H1 (cell line): Measurements from ENCODE around the gene RNF224. TPM values are rescaled to one million over a fixed set of nuclear protein-coding genes. Genes with fewer than 3 reads are reported as not detected.

Experiments
- CTCF ChIA-PET: fragments of 300-600 bp; sonication (Branson Sonifier 250); formaldehyde crosslinking; loops from one replicate; lab custom pipeline; 2021; ENCODE audit not compliant: partially characterized antibody; lab: Charles Lee
- POLR2A ChIA-PET: fragments of 300-600 bp; sonication (Branson Sonifier 250); formaldehyde crosslinking; loops from one replicate; lab custom pipeline; 2021; ENCODE audit warnings: inconsistent platforms; ENCODE audit not compliant: partially characterized antibody; lab: Charles Lee
- DNase-seq, 2 experiments: peaks; one replicate each; pipeline versions ENCODE4 v3.0.0 to v3.0.0-alpha.2; 2010 to 2022; ENCODE audit warnings: low spot score in 2 of 2, low read depth in 1 of 2, mixed read lengths in 1 of 2
- FAIRE-seq: peaks from 2 replicates; lab custom pipeline; 2011; peaks lifted over from hg19 to GRCh38; lab: Jason Lieb, UNC
- H2AFZ ChIP-seq: 2 replicates; pipeline ENCODE4 v1.8.1; 2012; ENCODE audit warnings: low read length, inconsistent platforms
- H2AK5ac ChIP-seq: 2 replicates; pipeline ENCODE4 v1.6.1; 2013; ENCODE audit warnings: low read depth, low read length
- H2BK120ac ChIP-seq: replicated peaks from 2 replicates; pipeline ENCODE3; 2013; ENCODE audit warnings: low read depth, low read length, inconsistent platforms
- H2BK12ac ChIP-seq: 2 replicates; pipeline ENCODE4 v1.6.1; 2013; ENCODE audit warnings: low read depth, low read length
- H2BK15ac ChIP-seq: 2 replicates; pipeline ENCODE4 v1.6.1; 2013; ENCODE audit warnings: low read length
- H2BK20ac ChIP-seq: 2 replicates; pipeline ENCODE4 v1.6.1; 2013; ENCODE audit warnings: low read length
- H2BK5ac ChIP-seq: 2 replicates; pipeline ENCODE4 v1.6.1; 2013; ENCODE audit warnings: low read depth, low read length
- H3K14ac ChIP-seq: 2 replicates; pipeline ENCODE4 v1.6.1; 2013; ENCODE audit warnings: inconsistent platforms; ENCODE audit not compliant: insufficient read length
- H3K18ac ChIP-seq: 2 replicates; pipeline ENCODE4 v1.6.1; 2013; ENCODE audit warnings: low read length; ENCODE audit errors: extremely low read depth
- H3K23ac ChIP-seq: 2 replicates; pipeline ENCODE4 v1.6.1; 2013; ENCODE audit warnings: inconsistent platforms; ENCODE audit not compliant: insufficient read length
- H3K23me2 ChIP-seq: 2 replicates; pipeline ENCODE4 v1.6.1; 2013; ENCODE audit warnings: low read depth, low read length
- H3K27ac ChIP-seq: 2 replicates; pipeline ENCODE4 v1.6.1; 2011; ENCODE audit warnings: low read depth, low read length, inconsistent platforms
- H3K27me3 ChIP-seq, 4 experiments: replicated peaks in 1 of 4; 1 replicate in 1 of 4; 2 replicates in 3 of 4; pipeline versions ENCODE4 v1.6.1 to v1.8.1; 2011 to 2013; ENCODE audit warnings: low read length in 3 of 4, mild to moderate bottlenecking in 3 of 4, inconsistent platforms in 2 of 4, mixed read lengths in 2 of 4, moderate library complexity in 1 of 4; ENCODE audit not compliant: control insufficient read depth in 3 of 4, insufficient read depth in 3 of 4; ENCODE audit errors: extremely low read depth in 1 of 4
- H3K36me3 ChIP-seq, 4 experiments: 2 replicates each; pipeline versions ENCODE4 v1.6.1 to v1.8.1; 2011 to 2013; ENCODE audit warnings: mild to moderate bottlenecking in 4 of 4, low read length in 3 of 4, moderate library complexity in 2 of 4, control low read depth in 1 of 4, inconsistent platforms in 1 of 4; ENCODE audit not compliant: insufficient read depth in 4 of 4, control insufficient read depth in 2 of 4
- H3K4ac ChIP-seq: replicated peaks from 2 replicates; pipeline ENCODE3; 2013; ENCODE audit warnings: low read length, low read depth, mixed read lengths, inconsistent platforms; ENCODE audit not compliant: insufficient read length
- H3K4me1 ChIP-seq, 4 experiments: replicated peaks in 1 of 4; 1 replicate in 1 of 4; 2 replicates in 3 of 4; pipeline versions ENCODE4 v1.6.1 to v1.8.1; 2011 to 2013; ENCODE audit warnings: low read length in 3 of 4, inconsistent platforms in 2 of 4, mixed read lengths in 1 of 4; ENCODE audit not compliant: insufficient read depth in 4 of 4, control insufficient read depth in 3 of 4
- H3K4me2 ChIP-seq, 2 experiments: 2 replicates each; pipeline versions ENCODE4 v1.6.1 to v1.8.1; 2011 to 2013; ENCODE audit warnings: low read depth in 2 of 2, low read length in 2 of 2, control low read depth in 1 of 2, inconsistent platforms in 1 of 2, mild to moderate bottlenecking in 1 of 2; ENCODE audit not compliant: insufficient read depth in 1 of 2
- H3K4me3 ChIP-seq, 4 experiments: fragments of 200-600, 300-600 bp in 1 of 4; sonication (generic), shearing (Covaris generic), sonication (Bioruptor Twin) in 1 of 4; 2 replicates each; pipeline versions ENCODE4 v1.5.1 to v1.8.1; 2011 to 2016; ENCODE audit warnings: low read length in 4 of 4, low read depth in 3 of 4, control low read depth in 2 of 4, inconsistent platforms in 2 of 4, mild to moderate bottlenecking in 2 of 4, mixed read lengths in 1 of 4, moderate library complexity in 1 of 4; ENCODE audit not compliant: insufficient read depth in 2 of 4; ENCODE audit errors: extremely low read depth in 1 of 4
- H3K56ac ChIP-seq: replicated peaks from 2 replicates; pipeline ENCODE3; 2013; ENCODE audit warnings: low read depth, mild to moderate bottlenecking, mixed read lengths, low read length, inconsistent platforms; ENCODE audit not compliant: insufficient read length
- H3K79me1 ChIP-seq: 2 replicates; pipeline ENCODE4 v1.6.1; 2013; ENCODE audit warnings: low read depth, low read length, control low read depth
- H3K79me2 ChIP-seq, 2 experiments: 2 replicates each; pipeline versions ENCODE4 v1.6.1 to v1.8.1; 2012 to 2013; ENCODE audit warnings: low read length in 2 of 2, mild to moderate bottlenecking in 2 of 2, inconsistent platforms in 1 of 2; ENCODE audit not compliant: insufficient read depth in 2 of 2, control insufficient read depth in 1 of 2
- H3K9ac ChIP-seq, 4 experiments: replicated peaks in 1 of 4; 1 replicate in 1 of 4; 2 replicates in 3 of 4; pipeline versions ENCODE4 v1.6.1 to v1.8.1; 2011 to 2013; ENCODE audit warnings: low read depth in 3 of 4, low read length in 3 of 4, control low read depth in 2 of 4, mild to moderate bottlenecking in 2 of 4, moderate library complexity in 2 of 4, inconsistent platforms in 1 of 4; ENCODE audit errors: extremely low read depth in 1 of 4
- H3K9me3 ChIP-seq, 2 experiments: 2 replicates each; pipeline versions ENCODE4 v1.6.1 to v1.8.1; 2012 to 2013; ENCODE audit warnings: mild to moderate bottlenecking in 2 of 2, moderate library complexity in 2 of 2, control low read depth in 1 of 2, inconsistent platforms in 1 of 2, low read depth in 1 of 2, low read length in 1 of 2, mixed read lengths in 1 of 2; ENCODE audit not compliant: insufficient read depth in 2 of 2
- H4K20me1 ChIP-seq, 2 experiments: replicated peaks in 1 of 2; 2 replicates each; pipeline versions ENCODE3 to v1.8.1; 2011 to 2013; ENCODE audit warnings: inconsistent platforms in 2 of 2, low read length in 2 of 2, mild to moderate bottlenecking in 1 of 2; ENCODE audit not compliant: insufficient read depth in 2 of 2, control insufficient read depth in 1 of 2
- H4K5ac ChIP-seq: 2 replicates; pipeline ENCODE4 v1.6.1; 2013; ENCODE audit warnings: low read length, low read depth, mixed read lengths, inconsistent platforms; ENCODE audit not compliant: insufficient read length
- H4K8ac ChIP-seq: 2 replicates; pipeline ENCODE4 v1.8.0; 2013; ENCODE audit warnings: mild to moderate bottlenecking, moderate library complexity, low read length, inconsistent platforms; ENCODE audit not compliant: insufficient read depth; ENCODE audit errors: extremely low read depth
- H4K91ac ChIP-seq: replicated peaks from 2 replicates; pipeline ENCODE3; 2013; ENCODE audit warnings: low read length, mixed read lengths, inconsistent platforms; ENCODE audit not compliant: insufficient read length
- BRCA1 ChIP-seq: IDR thresholded peaks from 2 replicates; pipeline ENCODE4 v1.6.1; 2012; ENCODE audit warnings: low read depth, low read length, improper control_type of control experiment
- JUND ChIP-seq: IDR thresholded peaks from 2 replicates; pipeline ENCODE4 v1.6.1; 2011; ENCODE audit warnings: mild to moderate bottlenecking, improper control_type of control experiment, low read length
- KDM1A ChIP-seq: fragments of 200-600, 300-600 bp; sonication (generic); IDR thresholded peaks from 2 replicates; pipeline ENCODE4 v1.7.1; 2016; ENCODE audit warnings: mild to moderate bottlenecking, low read length, borderline replicate concordance
- POU5F1 ChIP-seq: IDR thresholded peaks from 2 replicates; pipeline ENCODE4 v1.6.1; 2011; ENCODE audit warnings: low read depth, mild to moderate bottlenecking, low read length, moderate library complexity
- RFX5 ChIP-seq: IDR thresholded peaks from 2 replicates; pipeline ENCODE4 v1.6.1; 2011; ENCODE audit warnings: low read depth, low read length, improper control_type of control experiment, borderline replicate concordance
- SUZ12 ChIP-seq: fragments of 200-600 bp; sonication (generic); IDR thresholded peaks from 2 replicates; pipeline ENCODE4 v1.6.1; 2012; ENCODE audit warnings: mild to moderate bottlenecking, inconsistent platforms, low read length, moderate library complexity, mixed read lengths
- TAF1 ChIP-seq: IDR thresholded peaks from 2 replicates; pipeline ENCODE4 v1.6.1; 2011; ENCODE audit warnings: mild to moderate bottlenecking, low read depth, low read length
- TEAD4 ChIP-seq: IDR thresholded peaks from 2 replicates; pipeline ENCODE4 v1.6.1; 2012; ENCODE audit warnings: low read depth, low read length, inconsistent platforms, mixed read lengths
- WGBS, 2 experiments: shearing (Covaris generic) in 1 of 2; methylation state at CpG; one replicate each; pipeline versions ENCODE4 v1.1.6 to v1.1.7; 2013 to 2015; ENCODE audit warnings: low lambda C conversion rate in 2 of 2, mixed read lengths in 2 of 2, inconsistent platforms in 1 of 2, low coverage in 1 of 2, missing lambda C conversion rate in 1 of 2; ENCODE audit not compliant: insufficient replicate concordance in 2 of 2, insufficient coverage in 1 of 2, insufficient read length in 1 of 2; ENCODE audit errors: extremely low coverage in 1 of 2, missing lambda C conversion rate in 1 of 2; 5-methylcytosine and 5-hydroxymethylcytosine counted together
- polyA plus RNA-seq, 7 experiments: library from polyadenylated mRNA; depleted of rRNA in 3 of 7; stranded (reverse) in 5 of 7; unstranded in 2 of 7; fragments of >200 nt in 5 of 7; fragments of 200-250 nt in 2 of 7; gene quantifications; 1 replicate in 5 of 7; 2 replicates in 1 of 7; 4 replicates in 1 of 7; pipeline versions ENCODE4 v1.2.1 to v1.2.3, GENCODE V29; 2011 to 2013; ENCODE audit warnings: missing spikeins in 2 of 7, mixed read lengths in 2 of 7
- total RNA-seq: library from RNA; stranded (reverse); fragmentation: NEBNext Ultra II Directional; extraction: Animal tissue kit (Norgen Biotek cat#: 25700); gene quantifications from 2 replicates; pipeline ENCODE4 v1.2.1, GENCODE V29; 2021

The RNF224 gene
- total and polyA plus RNA-seq, 2 of the 8 experiments (the other 6 are each of a cell fraction or from before 2014, with no cell fraction given): 0.24 TPM; not detected in 1

DNA sequence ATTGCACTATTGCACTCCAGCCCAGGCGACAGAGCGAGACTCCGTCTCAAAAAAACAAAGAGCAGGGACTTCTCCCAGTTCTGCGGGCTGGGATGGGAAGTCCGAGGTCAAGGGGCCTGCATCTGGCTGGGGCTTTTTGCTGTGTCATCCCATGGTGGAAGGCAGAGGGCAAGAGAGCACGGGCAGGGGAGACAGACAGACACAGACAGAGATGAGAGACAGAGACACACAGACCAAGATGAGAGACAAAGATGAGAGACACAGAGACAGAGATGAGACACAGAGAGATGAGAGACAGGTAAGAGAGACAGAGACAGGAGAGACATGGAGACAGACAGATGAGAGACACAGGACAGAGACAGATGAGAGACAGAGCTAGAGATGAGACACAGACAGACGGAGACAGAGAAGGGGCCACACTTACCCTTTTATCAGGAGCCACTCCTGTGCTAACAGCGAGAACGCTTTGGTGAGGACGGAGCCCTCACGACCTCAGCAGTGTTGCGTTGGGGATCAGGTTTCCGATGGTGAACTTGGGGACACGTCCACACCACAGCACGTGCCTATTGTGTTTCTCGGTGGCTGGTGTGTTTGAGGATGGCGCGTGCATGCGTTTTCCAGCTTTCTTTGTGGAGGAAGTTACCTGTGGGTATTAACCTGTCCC is 41.4 kb downstream of the RNF224 start:
- Histone ChIP-seq H3K4me3 (no peak overlapping the region), H3K27ac (no peak overlapping the region), H4K8ac (no peak overlapping the region), H3K56ac (no peak overlapping the region), H3K79me2 (no peaks in the 10 kb centered on the region), H4K5ac (no peak overlapping the region), H3K18ac (no peak overlapping the region), H3K14ac (no peak overlapping the region), H3K23me2 (peaks cover under 1% of the 10 kb centered on the region; the same call in 1 of the 2 replicates), H3K23ac (no peak overlapping the region), H2AK5ac (no peak overlapping the region), H4K91ac (no peak overlapping the region), H3K79me1 (no peaks in the 10 kb centered on the region), H2BK12ac (no peak overlapping the region), H2BK20ac (no peak overlapping the region), H2BK120ac (no peak overlapping the region), H3K27me3 (no peaks in the 10 kb centered on the region), H3K9me3 (no peaks in the 10 kb centered on the region), H2BK15ac (no peak overlapping the region), H4K20me1 (peaks cover 4 to 9% of the 10 kb centered on the region in 2 experiments), H3K4me2 (no peak overlapping the region), H2AFZ (no peak overlapping the region), H2BK5ac (no peak overlapping the region; the same call in 1 of the 2 replicates), H3K4ac (no peak overlapping the region), H3K36me3 (peaks cover 6 to 39% (median 27%) of the 10 kb centered on the region in 4 experiments), H3K4me1 (peaks cover 0 to 3% (median 1%) of the 10 kb centered on the region in 4 experiments; a peak in 3 of 7 replicates), H3K9ac (no peak overlapping the region)
- POLR2A ChIA-PET: interaction anchor here (1.7 to 69.9 kb wide), 3 partner anchors 12 to 34 kb away, joined by 4 to 1462 read pairs (median 1462); partner anchors contain the start of genes CYSRT1, NDOR1, NELFB and RNF208
- FAIRE-seq (no peak), DNase-seq (no peak)
- TF ChIP-seq SUZ12 (no peak), KDM1A (no peak), TAF1 (no peak), JUND (no peak), TEAD4 (no peak), RFX5 (no peak), BRCA1 (no peak), POU5F1 (no peak)
- 93% methylated on average over 19 of the region's 19 CpGs; no CpG with 5 or more reads in 1 of the 2 experiments for WGBS, 2 experiments
- CTCF ChIA-PET: interaction anchor here (1.1 to 1.9 kb wide), 3 partner anchors 11 to 32 kb away, joined by 3 to 6 read pairs (median 4); no protein-coding TSS in a partner anchor
